ENCODE measurements around the gene GNGT2.

The GNGT2 gene

GRCh38 chr17:49198211-49198610 lies 12.2 kb downstream of the GNGT2 start:
- in situ Hi-C loops (cut with MboI; ENCODE audit: low sequenced_read_pairs, unreplicated experiment): no loop called here
- DNase-seq (ENCODE audit: low spot score): no peak
- no peak for TF ChIP-seq CTCF (IDR thresholded peaks at IDR 0.05; ENCODE audit: borderline replicate concordance, control extremely low read depth, extremely low read depth, insufficient read depth, missing control alignments)

GRCh38 chr17:49197346-49197998 lies 12.9 kb downstream of the GNGT2 start:
- in situ Hi-C loops (cut with MboI; ENCODE audit: low sequenced_read_pairs, unreplicated experiment): no loop called here
- no peak for DNase-seq (ENCODE audit: low spot score)
- TF ChIP-seq CTCF (IDR thresholded peaks at IDR 0.05; ENCODE audit: borderline replicate concordance, control extremely low read depth, extremely low read depth, insufficient read depth, missing control alignments): no peak

- TF ChIP-seq CTCF (IDR thresholded peaks at IDR 0.05; ENCODE audit: borderline replicate concordance, control extremely low read depth, extremely low read depth, insufficient read depth, missing control alignments): no peak
- DNase-seq (ENCODE audit: low spot score): no peak
- in situ Hi-C loops (cut with MboI; ENCODE audit: low sequenced_read_pairs, unreplicated experiment): no loop called here
Measured at GRCh38 chr17:49196520-49196919, 13.9 kb downstream of the GNGT2 start.

- no peak for TF ChIP-seq CTCF (IDR thresholded peaks at IDR 0.05; ENCODE audit: borderline replicate concordance, control extremely low read depth, extremely low read depth, insufficient read depth, missing control alignments)
- DNase-seq (ENCODE audit: low spot score): no peak
- in situ Hi-C loops (cut with MboI; ENCODE audit: low sequenced_read_pairs, unreplicated experiment): no loop called here
Measured at GRCh38 chr17:49195751-49196150, 14.6 kb downstream of the GNGT2 start.

- DNase-seq (ENCODE audit: low spot score): peak; percentile 15
- TF ChIP-seq CTCF (IDR thresholded peaks at IDR 0.05; ENCODE audit: borderline replicate concordance, control extremely low read depth, extremely low read depth, insufficient read depth, missing control alignments): no peak
- in situ Hi-C loops (cut with MboI; ENCODE audit: low sequenced_read_pairs, unreplicated experiment): no loop called here
Measured at GRCh38 chr17:49194297-49194607, 16.1 kb downstream of the GNGT2 start.

GRCh38 chr17:49193513-49194296 lies 16.7 kb downstream of the GNGT2 start:
- TF ChIP-seq CTCF (IDR thresholded peaks at IDR 0.05; ENCODE audit: borderline replicate concordance, control extremely low read depth, extremely low read depth, insufficient read depth, missing control alignments): no peak
- DNase-seq (ENCODE audit: low spot score): peak; percentile 57
- in situ Hi-C loops (cut with MboI; ENCODE audit: low sequenced_read_pairs, unreplicated experiment): no loop called here

Data from GM13976 (cell line).